Psoas muscle (tissue), 8 donors: ENCODE data around the gene DPH1. TPM values are rescaled to one million over a fixed set of nuclear protein-coding genes. Genes with fewer than 3 reads are reported as not detected.
A peak's percentile ranks its signal among the peaks of the same experiment; 100 is the strongest.

Experiments
- ATAC-seq, 4 donors: fragments of 200-7000 bp; cut with Tn5 transposase; one replicate each; pipeline ENCODE4 v1.9.1; 2020; ENCODE audit warnings: moderate library complexity in 3 of 4, mild to moderate bottlenecking in 2 of 4
- DNase-seq, 2 donors: peaks; one replicate each; pipeline ENCODE4 v3.0.0-alpha.2; 2020
- H3K27ac ChIP-seq: fragments of 200-600 bp; one replicate; pipeline ENCODE4 v1.8.0; 2022
- H3K27me3 ChIP-seq, 3 donors: fragments of 200-600 bp in 1 of 3; one replicate each; pipeline versions ENCODE4 v1.6.1 to v1.8.0; 2013 to 2022; ENCODE audit warnings: low read length in 2 of 3, mild to moderate bottlenecking in 2 of 3, moderate library complexity in 1 of 3; ENCODE audit not compliant: insufficient read depth in 3 of 3
- H3K36me3 ChIP-seq, 2 donors: fragments of 200-600 bp in 1 of 2; one replicate each; pipeline versions ENCODE4 v1.6.1 to v1.8.0; 2013 to 2022; ENCODE audit warnings: low read depth in 1 of 2, mild to moderate bottlenecking in 1 of 2, moderate library complexity in 1 of 2; ENCODE audit not compliant: insufficient read depth in 1 of 2
- H3K4me1 ChIP-seq: fragments of 200-600 bp; one replicate; pipeline ENCODE4 v1.8.0; 2022
- H3K4me3 ChIP-seq: fragments of 200-600 bp; one replicate; pipeline ENCODE4 v1.8.0; 2022; ENCODE audit warnings: mild to moderate bottlenecking
- H3K9me3 ChIP-seq: fragments of 200-600 bp; one replicate; pipeline ENCODE4 v1.8.0; 2022
- WGBS, 3 donors: extraction: QIAGEN DNeasy Blood & Tissue Kit; methylation state at CpG; one replicate each; pipeline versions ENCODE4 v1.1.6 to v1.1.7; 2013; 5-methylcytosine and 5-hydroxymethylcytosine counted together
- intact Hi-C, 2 donors: fragments of 100-400 bp; cut with DNase I; formaldehyde crosslinking; loops; one replicate each; pipeline versions ENCODE4 v1.11.0 to v1.14.2; 2022
- polyA plus RNA-seq, 3 donors: library from polyadenylated mRNA; stranded (reverse); fragments of 200-250 nt; gene quantifications; one replicate each; pipeline ENCODE4 v1.2.3, GENCODE V29; 2013
- total RNA-seq, 4 donors: library from RNA; stranded (reverse); fragmentation: NEBNext Ultra II Directional in 2 of 4; extraction: Animal tissue kit (Norgen Biotek cat#: 25700) in 2 of 4; gene quantifications; one replicate each; pipeline versions ENCODE4 v1.2.1 to v1.2.4, GENCODE V29; 2021 to 2023
- TF ChIP-seq, protein P1 (sequence below): fragments of 200-600 bp; IDR thresholded peaks from one replicate; pipeline ENCODE4 v1.8.0; 2022; ENCODE audit warnings: antibody characterized with exemption
- donor health status: healthy with polysubstance abuse.
- donor health status: DM: no; HTN: no; CAD: no; lungs with moderate emphysema.
- donor health status: Bipolar disorder and iron deficiency.
- donor health status: healthy.
- donor health status: DM: yes; HTN: yes; CAD: no.
- donor health status: DM: no; HTN: no; CAD: no.
- donor health status: DM: no; HTN: no; CAD: no.
- donor health status: DM: yes; HTN: yes; CAD: no.

DPH1 gene
- total and polyA plus RNA-seq, 7 donors: 13.5 to 73.4 (median 40.6) TPM

DNA sequence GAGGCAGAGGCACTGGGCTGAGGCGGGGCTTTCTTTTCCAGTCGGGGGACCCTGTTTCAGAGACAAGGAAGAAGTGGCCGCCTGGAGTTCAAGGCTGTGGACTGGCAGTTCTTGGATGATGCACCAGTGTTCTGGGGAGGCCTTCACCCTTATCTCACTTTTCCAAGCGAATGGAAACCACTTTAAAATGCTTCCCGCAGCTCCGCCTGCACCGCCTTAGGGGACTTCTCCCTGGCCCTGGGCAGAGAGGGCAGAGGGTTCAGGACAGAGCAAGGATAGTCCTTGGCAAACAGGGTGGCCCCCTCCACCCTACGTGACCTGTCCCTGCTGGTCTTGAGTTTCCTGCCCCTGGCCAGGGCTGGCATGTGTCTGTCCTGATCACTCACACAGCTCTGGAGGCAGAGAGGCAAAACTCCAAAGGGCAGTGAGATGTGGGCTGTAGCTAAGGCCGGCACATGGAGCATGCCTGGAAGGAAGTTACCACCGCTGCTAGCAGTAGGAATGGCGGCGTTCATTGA, 25.5 kb upstream of the DPH1 start:
- Histone ChIP-seq H3K36me3 (no peaks in the 10 kb centered on the region), H3K27ac (peak overlapping the region; percentile 73), H3K9me3 (no peaks in the 10 kb centered on the region), H3K27me3 (no peaks in the 10 kb centered on the region), H3K4me3 (no peak overlapping the region), H3K4me1 (peaks cover 33% of the 10 kb centered on the region)
- 31 to 55% (median 36%) methylated on average over 12 of the region's 12 CpGs for WGBS, 3 donors
- TF ChIP-seq, protein P1, sequence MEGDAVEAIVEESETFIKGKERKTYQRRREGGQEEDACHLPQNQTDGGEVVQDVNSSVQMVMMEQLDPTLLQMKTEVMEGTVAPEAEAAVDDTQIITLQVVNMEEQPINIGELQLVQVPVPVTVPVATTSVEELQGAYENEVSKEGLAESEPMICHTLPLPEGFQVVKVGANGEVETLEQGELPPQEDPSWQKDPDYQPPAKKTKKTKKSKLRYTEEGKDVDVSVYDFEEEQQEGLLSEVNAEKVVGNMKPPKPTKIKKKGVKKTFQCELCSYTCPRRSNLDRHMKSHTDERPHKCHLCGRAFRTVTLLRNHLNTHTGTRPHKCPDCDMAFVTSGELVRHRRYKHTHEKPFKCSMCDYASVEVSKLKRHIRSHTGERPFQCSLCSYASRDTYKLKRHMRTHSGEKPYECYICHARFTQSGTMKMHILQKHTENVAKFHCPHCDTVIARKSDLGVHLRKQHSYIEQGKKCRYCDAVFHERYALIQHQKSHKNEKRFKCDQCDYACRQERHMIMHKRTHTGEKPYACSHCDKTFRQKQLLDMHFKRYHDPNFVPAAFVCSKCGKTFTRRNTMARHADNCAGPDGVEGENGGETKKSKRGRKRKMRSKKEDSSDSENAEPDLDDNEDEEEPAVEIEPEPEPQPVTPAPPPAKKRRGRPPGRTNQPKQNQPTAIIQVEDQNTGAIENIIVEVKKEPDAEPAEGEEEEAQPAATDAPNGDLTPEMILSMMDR: no peak
- ATAC-seq (peak; percentile 50 to 69 (median 62)), DNase-seq (peak in 1 of 2 donors; percentile 78)
- intact Hi-C loops: no loop called here

DNA sequence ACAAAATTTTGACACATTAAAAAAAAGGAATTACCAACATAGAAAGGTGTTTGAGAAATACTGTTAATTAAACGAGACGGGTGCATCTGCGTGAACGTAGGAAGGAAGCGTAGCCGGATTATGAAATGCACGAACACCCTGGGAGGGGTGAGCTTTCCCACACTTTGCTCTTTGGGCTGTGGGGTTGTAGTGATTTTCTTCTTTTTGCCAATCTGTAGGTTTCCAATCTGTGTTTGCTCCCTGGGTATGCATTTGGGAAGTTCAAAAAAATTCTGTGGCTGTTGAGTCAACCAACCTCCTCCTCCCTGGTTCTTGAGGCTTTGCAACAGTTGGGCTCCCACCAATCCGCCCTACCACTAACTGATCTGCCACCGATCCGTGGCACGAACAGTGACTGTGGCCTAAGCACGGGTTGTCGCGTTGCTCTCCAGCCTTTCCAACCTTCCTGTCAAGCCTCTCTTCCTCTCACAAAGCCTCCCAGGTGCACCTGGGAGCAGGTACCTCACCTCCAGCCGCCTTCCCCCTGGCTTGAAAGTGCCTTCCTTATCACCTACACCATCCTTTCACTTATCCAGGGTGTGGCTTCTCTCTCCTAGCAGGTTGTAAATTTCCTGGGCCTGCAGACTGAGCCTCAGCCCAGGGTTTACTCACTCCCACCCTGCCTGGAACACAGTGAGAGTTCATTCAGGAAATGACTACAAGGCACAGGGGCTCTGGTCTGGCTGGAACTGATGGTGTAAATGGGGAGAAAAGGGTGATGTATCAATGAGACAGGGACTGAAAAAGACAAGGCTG, 21.4 kb upstream of the DPH1 start:
- H3K27ac ChIP-seq: no peak overlapping the region

DNA sequence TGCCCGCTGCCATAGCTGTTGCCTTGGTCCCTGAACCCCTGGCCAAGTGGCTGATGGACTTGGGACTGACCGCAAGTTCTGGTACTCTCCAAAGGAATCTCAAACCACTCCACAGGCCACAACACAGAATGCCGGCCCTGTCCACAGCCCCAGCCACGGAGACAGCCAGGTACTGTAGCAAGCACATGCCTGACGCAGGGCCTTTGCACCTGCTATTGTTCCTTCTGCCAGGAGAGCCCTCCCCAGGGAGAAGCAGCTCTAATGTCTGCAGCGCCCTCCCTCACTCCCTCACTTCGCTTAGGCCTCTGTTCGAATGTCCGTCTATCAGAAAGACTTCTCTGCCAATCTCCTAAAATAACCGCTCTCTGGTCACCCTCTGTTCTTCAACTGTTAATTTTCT, 20.2 kb upstream of the DPH1 start:
- H3K27me3 ChIP-seq: no peaks in the 10 kb centered on the region
- DNase-seq: no peak
- 83 to 89% (median 88%) methylated on average over 7 to 10 of the region's 10 CpGs for WGBS, 3 donors
- intact Hi-C loops: no loop called here
- H3K4me3 ChIP-seq: no peak overlapping the region
- no peaks in the 10 kb centered on the region for H3K36me3 ChIP-seq
- ATAC-seq: no peak
- H3K4me1 ChIP-seq: peaks cover 12% of the 10 kb centered on the region
- H3K27ac ChIP-seq: no peak overlapping the region
- no peaks in the 10 kb centered on the region for H3K9me3 ChIP-seq
- TF ChIP-seq, protein P1: no peak

More for the DNA sequence above, 21.4 kb upstream of the DPH1 start:
- intact Hi-C loops: no loop called here
- no peaks in the 10 kb centered on the region for H3K9me3 ChIP-seq
- H3K4me3 ChIP-seq: no peak overlapping the region
- no peaks in the 10 kb centered on the region for H3K27me3 ChIP-seq
- H3K36me3 ChIP-seq: no peaks in the 10 kb centered on the region
- H3K4me1 ChIP-seq: peaks cover 17% of the 10 kb centered on the region
- TF ChIP-seq, protein P1: no peak
- WGBS, 3 donors: 87 to 93% (median 92%) methylated on average over 15 of the region's 15 CpGs
- ATAC-seq (no peak), DNase-seq (peak in 1 of 2 donors; percentile 21)

DNA sequence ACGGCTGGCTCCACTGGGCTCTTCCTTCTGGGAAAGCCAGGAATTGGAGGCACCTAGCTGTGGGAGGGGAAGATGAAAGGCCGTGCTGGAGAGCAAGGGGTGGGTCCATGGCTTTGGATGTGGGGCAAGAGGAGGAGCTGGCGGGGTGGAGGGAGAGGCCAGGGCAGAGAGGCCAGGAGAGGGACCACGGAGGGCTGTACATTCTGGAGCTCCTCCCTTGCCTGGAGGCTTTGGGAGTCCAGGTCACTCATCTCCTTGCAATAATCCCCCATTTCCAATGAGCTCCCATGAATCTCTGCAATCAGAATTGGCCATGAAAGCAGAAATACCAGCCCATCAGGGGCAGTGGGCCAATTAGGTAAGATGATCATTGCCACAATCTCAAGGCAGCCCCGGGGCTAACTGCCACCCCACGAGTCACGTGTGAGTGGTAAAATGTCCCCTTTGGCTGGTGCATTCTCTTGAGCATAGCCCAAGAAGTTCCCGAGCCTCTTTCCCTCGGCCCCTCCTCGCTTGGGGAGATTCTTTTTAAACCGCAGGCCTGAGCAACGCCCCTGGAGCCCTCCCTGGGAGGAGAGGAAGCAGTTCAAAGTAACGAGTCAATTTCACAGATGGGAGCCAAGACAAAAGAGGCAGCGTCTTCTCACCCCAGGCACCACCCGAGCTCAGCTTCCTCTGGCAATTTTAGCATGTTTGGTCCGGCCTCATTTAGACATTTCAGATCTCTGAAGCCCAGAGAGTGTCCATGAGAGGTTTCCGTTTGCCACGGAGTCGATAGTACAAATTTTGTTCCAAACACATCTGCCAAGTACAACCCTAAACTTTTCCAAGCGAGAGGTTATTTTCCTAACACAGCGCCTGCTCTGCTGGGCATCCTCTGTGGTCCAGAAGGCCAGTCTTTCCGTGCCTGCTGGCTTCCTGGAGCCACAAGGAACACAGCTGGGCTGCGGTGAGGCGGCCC, 18.3 kb upstream of the DPH1 start:
- H3K9me3 ChIP-seq: no peaks in the 10 kb centered on the region
- H3K36me3 ChIP-seq: no peaks in the 10 kb centered on the region
- H3K27me3 ChIP-seq: no peaks in the 10 kb centered on the region
- ATAC-seq: peak; percentile 55 to 66 (median 58)
- DNase-seq: peak; percentile 53 to 64
- intact Hi-C loops: no loop called here
- WGBS, 3 donors: 15 to 17% (median 16%) methylated on average over 24 of the region's 24 CpGs
- H3K4me1 ChIP-seq: peaks cover 5% of the 10 kb centered on the region
- TF ChIP-seq, protein P1: no peak
- H3K4me3 ChIP-seq: peak overlapping the region; percentile 41
- H3K27ac ChIP-seq: peak overlapping the region; percentile 54
